GM10266 (cell line): ENCODE measurements around the gene PRDM2.

Experiments
- DNase-seq: peaks from one replicate; pipeline ENCODE4 v3.0.0; 2012; ENCODE audit errors: extremely low spot score
- TF ChIP-seq, protein P1 (sequence below): IDR thresholded peaks from 2 replicates; pipeline ENCODE4 v1.5.1; 2012; ENCODE audit warnings: mild to moderate bottlenecking, low read depth; ENCODE audit not compliant: control insufficient read depth, insufficient read depth; ENCODE audit errors: missing control alignments

PRDM2 gene

GRCh38 chr1:13781228-13781627 lies 81.2 kb downstream of the PRDM2 start:
- no peak for DNase-seq
- TF ChIP-seq, protein P1, sequence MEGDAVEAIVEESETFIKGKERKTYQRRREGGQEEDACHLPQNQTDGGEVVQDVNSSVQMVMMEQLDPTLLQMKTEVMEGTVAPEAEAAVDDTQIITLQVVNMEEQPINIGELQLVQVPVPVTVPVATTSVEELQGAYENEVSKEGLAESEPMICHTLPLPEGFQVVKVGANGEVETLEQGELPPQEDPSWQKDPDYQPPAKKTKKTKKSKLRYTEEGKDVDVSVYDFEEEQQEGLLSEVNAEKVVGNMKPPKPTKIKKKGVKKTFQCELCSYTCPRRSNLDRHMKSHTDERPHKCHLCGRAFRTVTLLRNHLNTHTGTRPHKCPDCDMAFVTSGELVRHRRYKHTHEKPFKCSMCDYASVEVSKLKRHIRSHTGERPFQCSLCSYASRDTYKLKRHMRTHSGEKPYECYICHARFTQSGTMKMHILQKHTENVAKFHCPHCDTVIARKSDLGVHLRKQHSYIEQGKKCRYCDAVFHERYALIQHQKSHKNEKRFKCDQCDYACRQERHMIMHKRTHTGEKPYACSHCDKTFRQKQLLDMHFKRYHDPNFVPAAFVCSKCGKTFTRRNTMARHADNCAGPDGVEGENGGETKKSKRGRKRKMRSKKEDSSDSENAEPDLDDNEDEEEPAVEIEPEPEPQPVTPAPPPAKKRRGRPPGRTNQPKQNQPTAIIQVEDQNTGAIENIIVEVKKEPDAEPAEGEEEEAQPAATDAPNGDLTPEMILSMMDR, result no peak

GRCh38 chr1:13781907-13782633 lies 82.1 kb downstream of the PRDM2 start:
- TF ChIP-seq, protein P1, result no peak
- DNase-seq, result no peak

DNA sequence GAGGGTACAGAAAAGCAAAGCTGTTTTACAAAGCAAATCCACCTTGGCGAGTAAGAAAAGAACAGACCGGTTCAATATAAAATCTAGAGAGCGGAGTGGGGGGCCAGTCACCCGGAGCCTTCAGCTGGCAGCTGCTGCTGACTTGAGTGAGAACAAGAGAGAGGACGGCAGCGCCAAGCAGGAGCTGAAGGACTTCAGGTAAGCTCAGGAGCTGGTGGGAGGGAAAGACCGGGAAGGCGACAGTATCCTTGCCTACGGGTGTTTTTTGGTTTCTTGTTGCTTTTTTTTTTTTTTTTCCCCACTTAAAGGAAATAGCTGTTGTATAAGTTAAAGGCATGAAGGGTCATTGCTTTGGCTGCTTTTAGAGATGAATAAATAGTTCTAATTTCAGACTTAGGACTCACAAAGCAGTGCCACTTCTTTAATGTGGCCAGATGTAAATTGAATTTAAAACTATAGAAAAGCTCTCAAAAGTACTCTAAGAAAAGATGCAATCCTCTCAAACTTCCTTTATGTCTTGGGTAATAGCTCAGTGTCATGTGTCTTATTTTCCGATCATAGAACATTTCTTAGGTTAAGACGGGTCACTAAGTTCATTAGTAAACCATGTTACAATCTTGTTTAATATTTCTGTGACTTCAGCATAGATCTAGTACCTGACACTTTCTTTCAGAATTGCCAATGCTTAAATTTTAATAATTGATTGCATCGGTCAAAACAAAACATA lies 82.8 kb downstream of the PRDM2 start:
- no peak for DNase-seq
- TF ChIP-seq, protein P1, result no peak

- TF ChIP-seq, protein P1, result no peak
- DNase-seq, result no peak
Observed at GRCh38 chr1:13783551-13783950, 83.6 kb downstream of the PRDM2 start.

DNA sequence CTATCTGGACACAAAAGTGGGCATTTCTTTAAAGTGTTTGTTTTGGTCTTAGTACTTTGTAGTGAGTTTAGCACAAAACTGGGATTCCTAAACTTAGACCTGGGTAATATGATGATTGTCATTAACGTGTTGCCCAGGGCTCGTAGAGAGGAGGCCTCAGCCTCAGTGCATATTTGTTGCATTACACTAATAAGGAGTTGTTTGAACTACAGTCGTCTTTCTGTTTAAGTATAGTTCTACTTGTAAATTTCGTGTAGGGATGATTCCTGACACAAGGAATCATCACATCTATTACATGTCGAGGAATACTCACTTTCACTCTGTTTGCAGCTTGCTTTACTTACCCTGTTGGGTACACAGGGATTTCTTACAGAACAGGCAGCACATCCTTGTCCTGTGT lies 85.0 kb downstream of the PRDM2 start:
- TF ChIP-seq, protein P1, result no peak
- DNase-seq, result no peak

GRCh38 chr1:13786541-13786940 lies 86.6 kb downstream of the PRDM2 start:
- TF ChIP-seq, protein P1, result no peak
- DNase-seq, result no peak

DNA sequence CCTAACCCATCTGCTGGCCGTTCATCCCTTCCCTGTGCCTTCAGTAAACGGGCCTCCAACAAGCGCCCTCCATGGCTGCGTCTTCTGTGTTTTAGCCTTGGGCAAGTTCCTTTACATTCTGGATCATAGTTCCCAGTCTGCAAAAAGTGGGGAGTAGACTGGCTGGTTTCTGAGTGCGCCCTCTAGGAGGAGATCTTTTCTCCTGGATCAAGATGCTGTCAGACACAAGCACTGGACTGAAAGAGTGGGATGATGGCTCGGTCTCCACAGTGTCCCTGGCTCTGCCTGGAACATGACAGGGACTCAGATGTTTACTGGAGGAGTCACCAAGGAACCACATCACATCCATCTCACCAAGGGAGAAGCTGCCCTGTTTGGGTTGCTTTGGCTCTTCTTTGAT lies 88.8 kb downstream of the PRDM2 start:
- TF ChIP-seq, protein P1, result no peak
- DNase-seq, result no peak
